Embryonic facial prominence (tissue), 1 donor: Measurements from ENCODE around the gene CUX1.

Experiments used
- DNase-seq: peaks from one replicate; pipeline ENCODE4 v3.0.0-alpha.2; 2016; ENCODE audit errors: extremely low spot score

The CUX1 gene

DNA sequence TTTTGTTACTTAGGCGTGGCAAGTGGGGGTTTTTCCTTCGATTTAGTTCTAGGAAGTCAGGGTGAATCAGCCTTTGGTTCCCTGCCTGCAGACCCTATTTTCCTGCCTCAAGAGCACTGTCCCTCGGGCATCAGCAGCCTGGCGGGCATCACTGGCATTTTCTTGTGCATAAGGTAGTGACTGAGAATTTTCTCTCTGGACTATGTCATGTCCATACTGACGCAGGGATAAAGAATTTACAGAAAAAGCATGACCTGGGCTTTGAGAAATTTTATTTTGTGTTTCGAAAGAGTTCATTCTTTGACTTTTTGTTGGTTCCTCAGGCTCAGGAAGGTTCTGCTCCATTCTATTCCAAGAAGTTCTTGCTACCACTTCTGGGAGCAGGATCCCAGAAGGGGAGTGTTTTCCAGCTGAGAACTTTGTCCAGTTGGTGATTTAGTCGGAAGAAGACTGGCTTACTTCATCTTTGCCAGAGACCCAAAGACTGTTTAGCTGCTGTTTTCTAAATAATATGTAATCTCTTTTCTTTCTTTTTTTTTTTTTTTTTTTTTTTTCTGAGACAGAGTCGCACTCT, 255.3 kb downstream of the CUX1 start:
- no peak for DNase-seq

GRCh38 chr7:102073931-102074880, 256.8 kb downstream of the CUX1 start:
- DNase-seq, result no peak

DNA sequence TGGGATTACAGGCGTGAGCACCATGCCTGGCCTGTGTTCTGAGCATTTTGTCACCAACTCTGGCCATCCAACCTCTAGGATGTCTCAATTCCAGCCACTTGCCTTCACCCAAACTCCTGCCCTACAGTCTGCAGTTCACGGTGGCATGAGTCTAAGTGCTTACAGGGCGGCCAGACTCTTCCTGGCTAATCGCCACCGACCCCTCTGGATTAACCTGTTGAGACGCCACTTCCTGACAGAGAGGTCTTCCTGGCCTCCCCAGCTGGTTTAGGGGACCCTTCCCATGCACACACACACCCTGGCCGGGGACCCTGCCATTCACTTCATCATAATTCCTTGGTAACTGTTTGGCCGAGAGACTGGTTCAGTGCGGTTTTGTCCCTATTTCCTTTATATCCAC, 257.7 kb downstream of the CUX1 start:
- DNase-seq, result no peak

DNA sequence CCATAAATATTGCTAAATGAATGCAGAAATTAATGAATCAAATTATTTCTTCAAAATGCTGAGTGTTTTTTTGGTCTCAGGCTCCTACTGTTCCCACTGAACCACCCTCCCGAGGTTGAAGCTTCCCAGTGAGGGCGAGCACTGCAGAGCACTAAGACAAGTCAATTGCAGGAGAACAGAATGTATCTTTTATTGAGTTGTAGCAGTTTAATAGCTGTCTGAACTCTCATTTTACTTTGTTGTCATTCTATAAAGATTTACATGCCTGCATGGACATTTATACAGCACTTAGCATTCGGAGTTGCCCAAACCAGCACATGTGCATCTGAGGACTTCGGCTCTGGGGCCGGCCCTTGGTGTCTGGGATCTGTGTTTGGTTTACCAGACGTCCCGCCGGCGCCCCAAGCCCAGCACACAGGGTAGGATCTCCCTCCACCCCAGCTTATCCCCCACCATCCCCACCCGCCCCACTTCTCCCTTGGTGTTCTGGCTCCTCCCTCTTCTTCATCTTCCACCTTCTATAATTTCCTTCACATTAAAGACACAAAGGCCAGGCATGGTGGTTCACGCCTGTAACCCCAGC, 258.2 kb downstream of the CUX1 start:
- DNase-seq, result no peak

- no peak for DNase-seq
These were observed 259.7 kb downstream of the CUX1 start for GRCh38 chr7:102077081-102077480.

- DNase-seq, result no peak
These were observed 262.0 kb downstream of the CUX1 start for GRCh38 chr7:102079140-102080018.

GRCh38 chr7:102080019-102080433, 262.6 kb downstream of the CUX1 start:
- DNase-seq, result no peak

- no peak for DNase-seq
These were observed 263.2 kb downstream of the CUX1 start for GRCh38 chr7:102080434-102081243.

DNA sequence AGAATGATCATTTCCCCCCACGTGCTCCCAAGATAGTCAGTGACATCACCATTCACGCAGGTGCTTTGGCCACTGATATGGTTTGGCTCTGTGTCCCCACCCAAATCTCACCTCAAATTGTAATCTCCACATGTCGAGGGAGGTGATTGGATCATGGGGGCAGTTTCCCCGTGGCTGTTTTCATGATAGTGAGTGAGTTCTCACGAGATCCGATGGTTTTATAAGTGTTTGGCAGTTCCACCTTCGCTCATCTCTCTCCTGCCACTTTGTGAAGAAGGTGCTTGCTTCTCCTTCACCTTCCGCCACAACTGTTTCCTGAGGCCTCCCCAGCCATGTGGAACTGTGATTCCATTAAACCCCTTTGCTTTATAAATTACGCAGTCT, 263.8 kb downstream of the CUX1 start:
- DNase-seq, result no peak

GRCh38 chr7:102082693-102083368, 265.4 kb downstream of the CUX1 start:
- DNase-seq, result no peak

DNA sequence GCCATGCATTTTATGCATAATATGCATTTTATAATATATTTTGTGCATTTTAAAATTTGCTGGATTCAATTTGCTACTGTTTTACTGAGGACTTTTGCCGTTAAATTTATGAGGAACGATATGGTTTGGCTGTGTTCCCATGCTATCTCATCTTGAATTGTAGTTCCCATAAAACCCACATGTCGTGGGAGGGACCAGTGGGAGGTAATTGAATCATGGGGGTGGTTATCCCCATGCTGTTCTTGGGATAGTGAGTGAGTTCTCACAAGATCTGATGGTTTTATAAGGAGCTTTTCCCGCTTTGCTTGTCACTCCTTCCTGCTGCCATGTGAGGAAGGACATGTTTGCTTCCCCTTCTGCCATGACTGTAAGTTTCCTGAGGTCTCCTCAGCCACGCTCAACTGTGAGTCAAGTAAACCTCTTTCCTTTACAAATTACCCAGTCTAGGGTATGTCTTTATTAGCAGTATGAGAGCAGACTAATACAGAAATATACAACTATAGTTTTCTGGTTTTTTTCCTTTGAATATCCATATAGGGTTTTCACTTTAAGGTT, 267.9 kb downstream of the CUX1 start:
- no peak for DNase-seq

DNA sequence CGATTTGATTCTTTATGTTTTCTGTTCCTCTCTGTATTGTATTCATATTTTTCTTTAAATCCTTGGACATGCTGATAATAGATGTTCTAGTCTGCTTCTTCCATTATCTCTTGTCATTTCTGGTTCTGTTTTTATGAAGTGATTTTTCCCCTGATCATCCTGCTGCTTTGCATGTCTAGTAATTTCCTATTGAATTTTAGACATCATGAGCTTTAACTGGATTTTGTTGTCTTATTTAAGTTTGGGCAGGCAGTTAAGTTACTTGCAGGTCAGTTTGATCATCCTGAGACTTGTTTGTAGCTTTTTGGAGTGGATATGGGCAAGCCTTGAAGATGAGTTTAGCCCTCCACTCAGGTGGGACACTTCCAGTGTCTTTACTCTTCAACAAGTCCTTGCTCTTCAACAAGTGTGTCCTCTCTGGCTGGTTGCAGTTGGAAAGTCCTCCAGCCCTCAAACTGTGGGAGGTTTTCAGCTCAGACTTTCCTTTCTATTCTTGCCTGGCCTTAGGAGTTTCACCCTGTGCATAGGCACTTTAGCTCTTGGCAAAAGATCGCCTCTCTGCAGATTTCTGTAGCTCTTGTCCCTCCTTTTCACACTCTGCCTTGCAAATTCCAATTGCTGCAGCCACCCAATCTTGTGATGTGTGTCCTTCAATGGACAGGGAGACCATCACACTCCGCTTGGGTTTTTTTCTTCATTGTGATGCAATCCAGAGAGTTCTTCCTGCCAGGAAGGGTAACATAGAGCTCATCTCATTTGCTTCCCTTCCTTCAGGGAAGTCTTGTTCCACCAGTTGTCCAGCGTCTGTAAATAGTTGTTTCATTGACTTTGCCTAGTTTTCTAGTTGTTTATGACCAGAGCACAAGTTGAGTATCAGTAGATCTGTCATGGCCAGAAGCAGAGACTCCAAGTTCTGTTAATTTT, 272.0 kb downstream of the CUX1 start:
- DNase-seq, result no peak

GRCh38 chr7:102093599-102094315, 276.3 kb downstream of the CUX1 start:
- no peak for DNase-seq

- DNase-seq, result no peak
These were observed 276.9 kb downstream of the CUX1 start for GRCh38 chr7:102094316-102094650.

- DNase-seq, result no peak
These were observed 278.0 kb downstream of the CUX1 start for GRCh38 chr7:102095321-102096011.

DNA sequence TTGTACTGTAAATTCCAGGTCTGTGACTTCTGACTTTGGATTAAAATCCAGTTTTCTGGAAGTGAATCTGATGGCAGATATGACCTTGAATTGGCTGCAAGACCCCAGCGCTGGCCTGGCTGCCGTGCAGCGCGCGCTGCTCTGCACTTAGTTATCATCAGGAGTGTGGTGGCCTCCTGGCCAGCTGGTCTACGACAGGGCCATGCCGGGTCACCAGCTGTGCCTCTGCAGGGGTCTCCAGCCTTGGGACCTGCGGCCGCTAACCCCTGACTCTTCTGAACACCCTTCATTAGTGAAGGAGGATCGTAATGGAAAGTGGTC, 278.5 kb downstream of the CUX1 start:
- no peak for DNase-seq

DNA sequence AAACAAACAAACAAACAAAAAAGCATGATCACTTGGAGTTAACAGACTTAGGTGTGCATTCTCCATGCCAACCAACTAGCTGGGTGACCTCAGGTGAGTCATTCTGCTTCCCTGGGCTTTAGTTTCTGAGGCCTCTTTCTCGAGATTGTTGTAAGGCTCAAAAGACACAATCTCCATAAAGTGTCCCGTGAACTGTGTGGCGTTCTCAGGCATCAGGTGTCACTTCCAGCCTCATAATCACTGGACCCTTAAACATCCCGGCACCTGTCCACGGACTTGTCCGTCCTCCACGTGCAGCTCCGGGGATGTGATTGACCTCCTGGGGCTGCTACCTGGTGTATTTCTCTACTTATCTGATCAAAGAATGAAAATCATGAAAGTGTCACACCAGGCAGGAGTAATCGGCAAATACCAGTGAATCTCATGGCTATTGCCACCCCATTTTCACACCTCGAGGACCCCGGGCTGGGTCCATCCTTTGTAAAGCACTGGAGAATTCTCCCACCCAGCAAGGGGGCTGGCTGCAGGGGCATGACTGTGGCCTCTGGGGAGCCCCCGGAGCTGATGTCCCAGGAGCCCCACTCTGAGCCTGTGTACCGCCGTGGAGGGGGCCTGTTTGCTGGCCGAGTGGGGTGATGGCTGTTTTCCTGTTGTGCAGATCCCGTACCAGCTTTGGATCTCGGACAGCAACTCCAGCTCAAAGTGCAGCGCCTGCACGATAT, 279.4 kb downstream of the CUX1 start:
- DNase-seq, result no peak
